Mesenchymal stem cell (in vitro differentiated cells and primary cell): ENCODE results near the gene RYR1.

Experiments used
- DNase-seq: peaks from one replicate; pipeline ENCODE4 v3.0.0-alpha.2; 2013
- H2AFZ ChIP-seq: one replicate; pipeline ENCODE4 v1.6.1; 2013; ENCODE audit warnings: low read depth, mild to moderate bottlenecking, control low read depth, inconsistent platforms, low read length, moderate library complexity
- H2AK5ac ChIP-seq: 2 replicates; pipeline ENCODE4 v1.6.1; 2013; ENCODE audit warnings: low read length, moderate library complexity, mild to moderate bottlenecking, inconsistent platforms; ENCODE audit not compliant: severe bottlenecking
- H2BK120ac ChIP-seq: one replicate; pipeline ENCODE4 v1.6.1; 2013; ENCODE audit warnings: low read depth, mild to moderate bottlenecking, inconsistent platforms, low read length, moderate library complexity
- H2BK12ac ChIP-seq, 2 experiments: one replicate each; pipeline ENCODE4 v1.6.1; 2013; ENCODE audit warnings: inconsistent platforms in 2 of 2, low read length in 2 of 2, mild to moderate bottlenecking in 2 of 2, moderate library complexity in 2 of 2, control low read depth in 1 of 2
- H2BK15ac ChIP-seq: one replicate; pipeline ENCODE4 v1.6.1; 2013; ENCODE audit warnings: mild to moderate bottlenecking, low read depth, inconsistent platforms; ENCODE audit not compliant: poor library complexity, severe bottlenecking
- H2BK5ac ChIP-seq: 2 replicates; pipeline ENCODE4 v1.6.1; 2013; ENCODE audit warnings: low read depth, mild to moderate bottlenecking, low read length, control low read depth, inconsistent platforms; ENCODE audit not compliant: poor library complexity, severe bottlenecking
- H3K14ac ChIP-seq, 2 experiments: one replicate each; pipeline ENCODE4 v1.6.1; 2013; ENCODE audit warnings: inconsistent platforms in 2 of 2, low read length in 2 of 2, control low read depth in 1 of 2, mild to moderate bottlenecking in 1 of 2, moderate library complexity in 1 of 2
- H3K18ac ChIP-seq, 2 experiments: one replicate each; pipeline ENCODE4 v1.6.1; 2013; ENCODE audit warnings: inconsistent platforms in 2 of 2, low read length in 2 of 2, control low read depth in 1 of 2, low read depth in 1 of 2, mild to moderate bottlenecking in 1 of 2
- H3K23ac ChIP-seq, 2 experiments: one replicate each; pipeline ENCODE4 v1.6.1; 2013; ENCODE audit warnings: inconsistent platforms in 2 of 2, low read length in 2 of 2, mild to moderate bottlenecking in 2 of 2, moderate library complexity in 2 of 2, control low read depth in 1 of 2
- H3K27ac ChIP-seq: 2 replicates; pipeline ENCODE4 v1.5.1; 2013; ENCODE audit warnings: mild to moderate bottlenecking, moderate library complexity, low read length, control low read depth, inconsistent platforms; ENCODE audit not compliant: poor library complexity, severe bottlenecking
- H3K27me3 ChIP-seq, 2 experiments: 2 replicates each; pipeline versions ENCODE4 v1.6.1 to v1.7.0; 2013; ENCODE audit warnings: low read length in 2 of 2, mild to moderate bottlenecking in 2 of 2, moderate library complexity in 2 of 2, control low read depth in 1 of 2, inconsistent platforms in 1 of 2; ENCODE audit not compliant: control insufficient read depth in 1 of 2, insufficient read depth in 1 of 2
- H3K36me3 ChIP-seq, 2 experiments: 2 replicates each; pipeline versions ENCODE4 v1.6.1 to v1.7.0; 2013; ENCODE audit warnings: low read length in 2 of 2, control low read depth in 1 of 2, inconsistent platforms in 1 of 2, low read depth in 1 of 2, mild to moderate bottlenecking in 1 of 2; ENCODE audit not compliant: insufficient read depth in 2 of 2, control insufficient read depth in 1 of 2
- H3K4ac ChIP-seq, 2 experiments: one replicate each; pipeline ENCODE4 v1.6.1; 2013; ENCODE audit warnings: inconsistent platforms in 2 of 2, low read length in 2 of 2, mild to moderate bottlenecking in 2 of 2, moderate library complexity in 2 of 2, control low read depth in 1 of 2, low read depth in 1 of 2
- H3K4me1 ChIP-seq: 2 replicates; pipeline ENCODE4 v1.6.1; 2013; ENCODE audit warnings: low read depth, low read length, control low read depth; ENCODE audit not compliant: control insufficient read depth, insufficient read depth
- H3K4me2 ChIP-seq: 2 replicates; pipeline ENCODE4 v1.6.1; 2013; ENCODE audit warnings: low read length, mild to moderate bottlenecking, inconsistent platforms; ENCODE audit not compliant: poor library complexity, severe bottlenecking
- H3K4me3 ChIP-seq, 2 experiments: 2 replicates each; pipeline versions ENCODE4 v1.5.1 to v1.7.0; 2013; ENCODE audit warnings: low read length in 2 of 2, mild to moderate bottlenecking in 2 of 2, control low read depth in 1 of 2, low read depth in 1 of 2; ENCODE audit not compliant: insufficient read depth in 1 of 2
- H3K79me1 ChIP-seq: replicated peaks from 2 replicates; pipeline ENCODE4 v1.6.1; 2013; ENCODE audit warnings: mild to moderate bottlenecking, control low read depth, low read length, inconsistent platforms; ENCODE audit not compliant: poor library complexity, severe bottlenecking
- H3K9ac ChIP-seq: 2 replicates; pipeline ENCODE4 v1.7.0; 2013; ENCODE audit warnings: mild to moderate bottlenecking, low read length, moderate library complexity
- H3K9me3 ChIP-seq: 2 replicates; pipeline ENCODE4 v1.7.0; 2013; ENCODE audit warnings: mild to moderate bottlenecking, low read length; ENCODE audit not compliant: control insufficient read depth
- H4K8ac ChIP-seq: one replicate; pipeline ENCODE4 v1.6.1; 2013; ENCODE audit warnings: inconsistent platforms, mild to moderate bottlenecking, low read length, moderate library complexity
- H4K91ac ChIP-seq: one replicate; pipeline ENCODE4 v1.6.1; 2013; ENCODE audit warnings: mild to moderate bottlenecking, low read length, inconsistent platforms
- WGBS: methylation state at CpG from one replicate; pipeline ENCODE4 v1.1.7; 2013; ENCODE audit warnings: mixed read lengths; 5-methylcytosine and 5-hydroxymethylcytosine counted together

The RYR1 gene

DNA sequence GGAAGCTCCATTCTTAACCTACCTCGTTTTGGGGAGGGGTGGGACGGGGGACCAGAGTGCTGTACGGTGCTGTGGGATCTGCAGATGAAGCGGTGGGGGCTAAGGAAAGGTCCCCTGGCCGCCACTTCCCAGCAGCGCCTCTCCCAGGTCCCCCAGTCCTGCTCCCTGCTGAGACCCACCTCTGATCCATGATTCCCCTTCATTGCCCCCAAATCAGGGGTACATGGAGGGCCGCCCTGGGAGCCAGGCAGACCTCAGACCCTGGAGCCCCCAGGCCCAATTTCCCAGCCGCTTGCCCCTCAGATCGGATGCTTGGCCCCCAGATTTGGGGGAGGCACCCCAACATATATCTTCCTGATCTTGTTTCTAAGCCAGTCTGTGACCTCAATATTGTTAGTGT is 34.4 kb upstream of the RYR1 start:
- Histone ChIP-seq H4K91ac (no peak overlapping the region), H3K9me3 (no peaks in the 10 kb centered on the region), H3K23ac (no peak overlapping the region), H2BK12ac (no peak overlapping the region), H3K14ac (no peak overlapping the region), H2AK5ac (no peak overlapping the region), H3K36me3 (peaks cover 5 to 24% of the 10 kb centered on the region in 2 experiments), H2BK15ac (peak overlapping the region; percentile 65), H3K4me2 (no peak overlapping the region), H3K4me1 (peaks cover 15% of the 10 kb centered on the region), H2BK5ac (no peak overlapping the region), H2AFZ (no peak overlapping the region), H3K27me3 (peaks cover 0 to 8% of the 10 kb centered on the region in 2 experiments), H3K18ac (peak overlapping the region in 1 of 2 experiments; percentile 5), H2BK120ac (peak overlapping the region; percentile 24), H3K4me3 (no peak overlapping the region), H3K79me1 (peaks cover 7% of the 10 kb centered on the region), H3K27ac (no peak overlapping the region), H3K4ac (no peak overlapping the region), H4K8ac (peak overlapping the region; percentile 45), H3K9ac (no peak overlapping the region)
- 68% methylated on average over 8 of the region's 9 CpGs for WGBS
- no peak for DNase-seq

DNA sequence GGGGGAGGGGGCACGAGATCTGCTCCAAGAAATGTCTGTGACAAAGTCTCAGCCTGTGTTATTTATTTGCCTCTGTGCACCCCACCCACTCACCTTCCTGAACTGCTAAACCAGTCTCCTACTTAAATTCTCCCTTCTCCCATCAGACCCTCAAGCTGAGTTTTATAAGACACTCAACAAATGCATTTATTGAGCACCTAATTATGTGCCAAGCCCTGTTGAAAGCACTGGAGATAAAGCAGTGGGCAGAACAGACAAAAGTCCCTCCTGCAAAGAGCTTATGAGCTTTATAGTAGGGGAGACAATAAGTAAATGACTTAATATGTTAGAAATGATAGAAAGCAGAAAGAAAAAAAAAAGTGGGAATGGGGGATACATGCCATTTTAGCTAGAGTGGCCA is 34.0 kb upstream of the RYR1 start:
- H3K4me2 ChIP-seq, result no peak overlapping the region
- peak overlapping the region; percentile 65 for H2BK15ac ChIP-seq
- no peak overlapping the region for H2BK5ac ChIP-seq
- 91% methylated on average over 1 of the region's 1 CpG for WGBS
- peaks cover 4 to 19% of the 10 kb centered on the region in 2 experiments for H3K36me3 ChIP-seq
- no peak overlapping the region for H2AFZ ChIP-seq
- H3K4ac ChIP-seq, result no peak overlapping the region
- no peak overlapping the region for H4K91ac ChIP-seq
- peaks cover 16% of the 10 kb centered on the region for H3K4me1 ChIP-seq
- no peak for DNase-seq
- H3K23ac ChIP-seq, result no peak overlapping the region
- peaks cover 0 to 8% of the 10 kb centered on the region in 2 experiments for H3K27me3 ChIP-seq
- H3K27ac ChIP-seq, result no peak overlapping the region
- no peak overlapping the region for H2BK120ac ChIP-seq
- H4K8ac ChIP-seq, result no peak overlapping the region
- no peak overlapping the region for H3K14ac ChIP-seq
- H3K9me3 ChIP-seq, result no peaks in the 10 kb centered on the region
- H3K79me1 ChIP-seq, result peaks cover 8% of the 10 kb centered on the region
- H2BK12ac ChIP-seq, result no peak overlapping the region
- no peak overlapping the region for H2AK5ac ChIP-seq
- no peak overlapping the region for H3K4me3 ChIP-seq
- peak overlapping the region in 1 of 2 experiments; percentile 5 for H3K18ac ChIP-seq
- H3K9ac ChIP-seq, result no peak overlapping the region

DNA sequence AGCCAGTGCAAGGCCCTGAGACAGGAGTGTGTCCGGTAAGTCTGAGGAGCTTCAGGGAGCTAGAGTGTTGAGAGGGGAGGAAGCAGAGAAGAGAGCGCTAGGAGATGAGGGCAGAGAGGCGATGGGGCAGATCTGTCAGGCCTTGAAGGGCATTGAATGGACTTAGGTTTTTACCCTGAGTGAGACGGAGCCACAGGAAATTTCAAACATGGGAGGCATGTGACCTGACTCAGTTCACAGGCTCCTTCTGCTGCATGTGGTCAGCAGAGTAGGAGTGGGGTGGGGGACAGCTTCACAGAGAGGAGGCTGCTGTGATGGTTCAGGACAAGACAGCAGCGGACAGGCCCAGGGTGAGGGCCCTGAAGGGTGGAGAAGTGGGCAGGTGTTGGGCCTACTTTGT is 33.1 kb upstream of the RYR1 start:
- Histone ChIP-seq H2BK5ac (no peak overlapping the region), H4K91ac (no peak overlapping the region), H4K8ac (no peak overlapping the region), H3K27ac (no peak overlapping the region), H3K36me3 (peaks cover 8 to 19% of the 10 kb centered on the region in 2 experiments), H2BK12ac (no peak overlapping the region), H3K79me1 (peaks cover 14% of the 10 kb centered on the region), H3K4me2 (no peak overlapping the region), H3K14ac (no peak overlapping the region), H2AFZ (no peak overlapping the region), H3K18ac (peak overlapping the region; percentile 38 to 58), H3K23ac (no peak overlapping the region), H3K4me1 (peaks cover 18% of the 10 kb centered on the region), H3K9me3 (no peaks in the 10 kb centered on the region), H3K4me3 (no peak overlapping the region), H3K27me3 (peaks cover 0 to 5% of the 10 kb centered on the region in 2 experiments), H3K9ac (no peak overlapping the region), H2AK5ac (no peak overlapping the region), H2BK120ac (no peak overlapping the region), H3K4ac (no peak overlapping the region), H2BK15ac (no peak overlapping the region)
- WGBS, result 69% methylated on average over 5 of the region's 5 CpGs
- DNase-seq, result peak; percentile 55

DNA sequence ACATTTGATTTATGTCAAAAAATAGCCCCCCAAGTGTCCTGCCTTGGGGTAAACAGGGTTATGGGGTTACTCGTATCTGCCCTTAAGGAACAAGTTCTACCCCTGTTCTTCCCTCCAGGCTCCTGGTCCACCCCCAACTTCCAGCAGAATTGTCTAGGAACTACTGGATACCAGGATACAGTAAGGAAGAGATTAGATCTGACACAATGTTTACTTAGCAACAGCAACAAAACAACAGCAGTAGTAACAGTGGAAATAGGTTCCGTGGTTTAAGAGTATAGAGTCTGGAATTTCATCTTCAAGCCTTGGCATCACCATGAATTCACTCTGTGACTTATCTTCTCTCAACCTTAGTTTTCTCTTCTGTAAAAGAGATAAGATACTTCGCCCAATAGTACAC is 32.3 kb upstream of the RYR1 start:
- Histone ChIP-seq H3K27me3 (peaks cover 0 to 3% of the 10 kb centered on the region in 2 experiments), H3K4ac (no peak overlapping the region), H3K23ac (no peak overlapping the region), H4K91ac (no peak overlapping the region), H3K79me1 (peaks cover 14% of the 10 kb centered on the region), H3K9ac (peak overlapping the region; percentile 57), H2BK5ac (no peak overlapping the region), H2BK15ac (no peak overlapping the region), H3K4me2 (no peak overlapping the region), H3K36me3 (peaks cover 8 to 14% of the 10 kb centered on the region in 2 experiments), H3K14ac (no peak overlapping the region), H2BK120ac (no peak overlapping the region), H2BK12ac (no peak overlapping the region), H2AFZ (no peak overlapping the region), H3K4me3 (no peak overlapping the region), H3K9me3 (no peaks in the 10 kb centered on the region), H3K27ac (no peak overlapping the region), H4K8ac (no peak overlapping the region), H2AK5ac (no peak overlapping the region), H3K4me1 (peaks cover 18% of the 10 kb centered on the region), H3K18ac (no peak overlapping the region)
- WGBS, result 100% methylated on average over 1 of the region's 3 CpGs
- peak; percentile 95 for DNase-seq
